Spleen (tissue), 11 donors: ENCODE measurements around the gene CRYM. TPM values are rescaled to one million over a fixed set of nuclear protein-coding genes. Genes with fewer than 3 reads are reported as not detected.
"Not testable (repeated sequence)": the region's sequence is repeated elsewhere in the genome, so short reads cannot be mapped to it uniquely, and the experiment has no call there.

ENCODE experiments used
- DNase-seq: peaks from one replicate; pipeline ENCODE4 v3.0.0-alpha.2; 2020
- H3K27ac ChIP-seq, 8 donors: fragments of 200-600 bp; sonication (generic) in 7 of 8; 1 replicate in 4 of 8; 2 replicates in 4 of 8; pipeline versions ENCODE4 v1.5.0 to v1.8.0; 2016 to 2021; ENCODE audit warnings: inconsistent platforms in 4 of 8, mild to moderate bottlenecking in 4 of 8, moderate library complexity in 1 of 8
- H3K27me3 ChIP-seq, 7 donors: fragments of 200-600 bp; sonication (generic) in 6 of 7; replicated peaks in 1 of 7; 1 replicate in 4 of 7; 2 replicates in 3 of 7; pipeline versions ENCODE4 v1.5.0 to v1.8.0; 2016 to 2021; ENCODE audit warnings: inconsistent platforms in 3 of 7, mild to moderate bottlenecking in 1 of 7
- H3K36me3 ChIP-seq, 6 donors: fragments of 200-600 bp; sonication (generic) in 5 of 6; 1 replicate in 4 of 6; 2 replicates in 2 of 6; pipeline versions ENCODE4 v1.5.0 to v1.8.0; 2016 to 2021; ENCODE audit warnings: inconsistent platforms in 2 of 6
- H3K4me1 ChIP-seq, 6 donors: fragments of 200-600 bp; sonication (generic) in 5 of 6; 1 replicate in 3 of 6; 2 replicates in 3 of 6; pipeline versions ENCODE4 v1.5.0 to v1.8.0; 2016 to 2021; ENCODE audit warnings: inconsistent platforms in 3 of 6
- H3K4me3 ChIP-seq, 8 donors: fragments of 200-600 bp; sonication (generic) in 7 of 8; 1 replicate in 4 of 8; 2 replicates in 4 of 8; pipeline versions ENCODE4 v1.5.0 to v1.8.0; 2016 to 2021; ENCODE audit warnings: inconsistent platforms in 4 of 8, mild to moderate bottlenecking in 4 of 8, moderate library complexity in 2 of 8
- H3K9me3 ChIP-seq, 8 donors: fragments of 200-600 bp; sonication (generic) in 7 of 8; 1 replicate in 4 of 8; 2 replicates in 4 of 8; pipeline versions ENCODE4 v1.5.0 to v1.8.0; 2016 to 2021; ENCODE audit warnings: inconsistent platforms in 4 of 8
- POLR2A ChIP-seq, 3 donors: fragments of 450-650 bp; IDR thresholded peaks; one replicate each; pipeline ENCODE4 v1.5.1; 2017; ENCODE audit warnings: antibody characterized with exemption in 3 of 3, mild to moderate bottlenecking in 1 of 3
- POLR2AphosphoS5 ChIP-seq, 3 donors: sonication (generic); formaldehyde crosslinking; IDR thresholded peaks; one replicate each; pipeline ENCODE4 v1.5.1; 2017; ENCODE audit warnings: antibody characterized with exemption in 3 of 3
- whole genome bisulfite sequencing, 5 donors: extraction: QIAGEN DNeasy Blood & Tissue Kit in 3 of 5; methylation state at CpG; one replicate each; pipeline versions ENCODE4 v1.1.5 to v1.1.7; 2013 to 2018; 5-methylcytosine and 5-hydroxymethylcytosine counted together
- intact Hi-C: fragments of 100-400 bp; cut with DNase I; formaldehyde crosslinking; loops from one replicate; pipeline ENCODE4 v1.15.0; 2023; ENCODE audit warnings: low total_unique reads
- polyA plus RNA-seq, 3 donors: library from polyadenylated mRNA; stranded (reverse); fragments of 200-250 nt; gene quantifications; one replicate each; pipeline ENCODE4 v1.2.1, GENCODE V29; 2013
- total RNA-seq, 7 donors: library from RNA; depleted of rRNA in 3 of 7; stranded (reverse); fragments of >200 nt in 3 of 7; fragmentation: NEBNext Ultra II Directional in 4 of 7; extraction: Animal tissue kit (Norgen Biotek cat#: 25700) in 4 of 7; gene quantifications; one replicate each; pipeline versions ENCODE4 v1.1.0 to v1.2.1, GENCODE V29; 2016 to 2021
- TF ChIP-seq, protein P1 (sequence below), 11 experiments: fragments of 200-600 bp in 7 of 11; fragments of 450-650 bp in 4 of 11; sonication (generic) in 4 of 11; IDR thresholded peaks in 8 of 11; conservative IDR thresholded peaks in 3 of 11; 1 replicate in 7 of 11; 2 replicates in 4 of 11; pipeline versions ENCODE4 v1.4.0 to v1.8.0; 2016 to 2021; ENCODE audit warnings: antibody characterized with exemption in 11 of 11, inconsistent platforms in 4 of 11, mild to moderate bottlenecking in 1 of 11
- donor health status: healthy with polysubstance abuse.
- donor health status: DM: no; HTN: no; CAD: no; lungs with moderate emphysema.
- donor health status: DM: no; HTN: no; CAD: no.
- donor health status: Bipolar disorder and iron deficiency.
- donor health status: healthy.
- donor health status: DM: no; HTN: no; CAD: no.
- donor health status: DM: yes; HTN: yes; CAD: no.

CRYM gene
- total and polyA plus RNA-seq, 10 donors = 0.22 to 1.5 (median 0.50) TPM; not detected in 3

GRCh38 chr16:21300309-21301167 lies 22.4 kb upstream of the CRYM start:
- intact Hi-C loops = loop anchor here (10.0 kb wide), 1 partner anchor 146 kb away; the partner anchor contains the start of genes DNAH3 and LDAF1

DNA sequence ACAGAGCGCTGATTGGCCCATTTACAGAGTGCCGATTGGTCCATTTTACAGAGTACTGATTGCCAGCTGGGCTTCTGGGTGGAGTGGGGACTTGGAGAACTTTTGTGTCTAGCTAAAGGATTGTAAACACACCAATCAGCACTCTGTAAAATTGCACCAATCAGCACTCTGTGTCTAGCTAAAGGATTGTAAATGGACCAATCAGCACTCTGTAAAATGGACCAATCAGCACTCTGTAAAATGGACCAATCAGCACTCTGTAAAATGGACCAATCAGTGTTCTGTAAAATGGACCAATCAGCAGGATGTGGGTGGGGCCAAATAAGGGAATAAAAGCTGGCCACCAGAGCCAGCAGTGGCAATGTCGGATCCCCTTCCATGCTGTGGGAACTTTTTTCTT lies 11.7 kb upstream of the CRYM start:
- H3K4me1 ChIP-seq, DNase-seq, H3K27ac ChIP-seq, H3K4me3 ChIP-seq, H3K36me3 ChIP-seq, intact Hi-C loops: not testable (repeated sequence)
- Histone ChIP-seq H3K9me3 (peaks cover 0 to 18% (median 10%) of the 10 kb centered on the region in 8 donors), H3K27me3 (peaks cover 0 to 66% (median 18%) of the 10 kb centered on the region in 7 donors)
- 91 to 99% (median 96%) methylated on average over 3 of the region's 3 CpGs for WGBS, 5 donors

More at GRCh38 chr16:21300309-21301167, 22.4 kb upstream of the CRYM start:
- TF ChIP-seq POLR2A (IDR thresholded peaks at IDR 0.05) = no peak
- peak in 2 of 3 donors; percentile 50 to 77 for TF ChIP-seq POLR2AphosphoS5 (IDR thresholded peaks at IDR 0.05)
- TF ChIP-seq, protein P1, sequence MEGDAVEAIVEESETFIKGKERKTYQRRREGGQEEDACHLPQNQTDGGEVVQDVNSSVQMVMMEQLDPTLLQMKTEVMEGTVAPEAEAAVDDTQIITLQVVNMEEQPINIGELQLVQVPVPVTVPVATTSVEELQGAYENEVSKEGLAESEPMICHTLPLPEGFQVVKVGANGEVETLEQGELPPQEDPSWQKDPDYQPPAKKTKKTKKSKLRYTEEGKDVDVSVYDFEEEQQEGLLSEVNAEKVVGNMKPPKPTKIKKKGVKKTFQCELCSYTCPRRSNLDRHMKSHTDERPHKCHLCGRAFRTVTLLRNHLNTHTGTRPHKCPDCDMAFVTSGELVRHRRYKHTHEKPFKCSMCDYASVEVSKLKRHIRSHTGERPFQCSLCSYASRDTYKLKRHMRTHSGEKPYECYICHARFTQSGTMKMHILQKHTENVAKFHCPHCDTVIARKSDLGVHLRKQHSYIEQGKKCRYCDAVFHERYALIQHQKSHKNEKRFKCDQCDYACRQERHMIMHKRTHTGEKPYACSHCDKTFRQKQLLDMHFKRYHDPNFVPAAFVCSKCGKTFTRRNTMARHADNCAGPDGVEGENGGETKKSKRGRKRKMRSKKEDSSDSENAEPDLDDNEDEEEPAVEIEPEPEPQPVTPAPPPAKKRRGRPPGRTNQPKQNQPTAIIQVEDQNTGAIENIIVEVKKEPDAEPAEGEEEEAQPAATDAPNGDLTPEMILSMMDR (IDR thresholded peaks at IDR 0.05 in 8 of 11, conservative IDR thresholded peaks at IDR 0.05 in 3 of 11) = peak; percentile 32 to 82 (median 63)
- peak overlapping the region in 7 of 8 donors; percentile 15 to 72 (median 65) for H3K27ac ChIP-seq
- peaks cover 0 to 32% (median 0%) of the 10 kb centered on the region in 7 donors for H3K27me3 ChIP-seq
- H3K9me3 ChIP-seq = no peaks in the 10 kb centered on the region
- no peaks in the 10 kb centered on the region for H3K36me3 ChIP-seq
- 0 to 1% (median 0%) methylated on average over 34 to 36 of the region's 36 CpGs for WGBS, 5 donors
- DNase-seq = peak; percentile 82
- peaks cover 0 to 28% (median 21%) of the 10 kb centered on the region in 6 donors for H3K4me1 ChIP-seq
- H3K4me3 ChIP-seq = peak overlapping the region; percentile 51 to 86 (median 68)

GRCh38 chr16:21285314-21285713 lies 7.2 kb upstream of the CRYM start:
- peaks cover 4 to 12% (median 10%) of the 10 kb centered on the region in 6 donors for H3K4me1 ChIP-seq
- intact Hi-C loops = no loop called here
- no peaks in the 10 kb centered on the region for H3K36me3 ChIP-seq
- peaks cover 0 to 23% (median 11%) of the 10 kb centered on the region in 8 donors for H3K9me3 ChIP-seq
- no peak overlapping the region for H3K4me3 ChIP-seq
- no peak for DNase-seq
- 29 to 56% (median 45%) methylated on average over 1 of the region's 1 CpG for WGBS, 5 donors
- H3K27ac ChIP-seq = no peak overlapping the region
- peaks cover 0 to 77% (median 30%) of the 10 kb centered on the region in 7 donors for H3K27me3 ChIP-seq
- TF ChIP-seq POLR2A (IDR thresholded peaks at IDR 0.05) (no peak), POLR2AphosphoS5 (IDR thresholded peaks at IDR 0.05) (no peak)
- TF ChIP-seq, protein P1 (IDR thresholded peaks at IDR 0.05 in 8 of 11, conservative IDR thresholded peaks at IDR 0.05 in 3 of 11) = no peak

DNA sequence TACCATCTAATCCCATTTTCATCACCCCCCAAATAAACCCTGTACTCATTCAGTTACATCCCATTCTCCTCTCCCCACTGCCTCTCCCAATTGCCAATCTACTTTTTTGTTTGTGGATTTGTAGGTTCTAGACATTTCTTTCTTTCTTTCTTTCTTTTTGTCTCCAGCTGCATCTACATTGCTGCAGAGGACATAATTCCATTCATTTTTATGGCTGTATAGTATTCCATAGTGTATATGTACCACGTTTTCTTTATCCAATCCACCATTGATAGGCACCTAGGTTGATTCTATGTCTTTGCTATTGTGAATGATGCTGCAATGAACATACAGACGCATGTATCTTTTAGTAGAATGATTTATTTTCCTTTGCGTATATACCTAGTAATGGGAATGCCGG lies 6.3 kb upstream of the CRYM start:
- Histone ChIP-seq H3K9me3 (peaks cover 0 to 14% (median 5%) of the 10 kb centered on the region in 8 donors), H3K4me3 (peak overlapping the region in 1 of 8 donors; percentile 62), H3K27me3 (peaks cover 0 to 76% (median 30%) of the 10 kb centered on the region in 7 donors), H3K27ac (no peak overlapping the region), H3K4me1 (peaks cover 4 to 12% (median 10%) of the 10 kb centered on the region in 6 donors), H3K36me3 (no peaks in the 10 kb centered on the region)
- TF ChIP-seq, protein P1 (IDR thresholded peaks at IDR 0.05 in 8 of 11, conservative IDR thresholded peaks at IDR 0.05 in 3 of 11) = no peak
- TF ChIP-seq POLR2A (IDR thresholded peaks at IDR 0.05) = no peak
- no peak for TF ChIP-seq POLR2AphosphoS5 (IDR thresholded peaks at IDR 0.05)
- WGBS, 5 donors = 79 to 86% (median 82%) methylated on average over 4 of the region's 4 CpGs
- intact Hi-C loops = no loop called here
- DNase-seq = no peak
